Activated CD4-positive, alpha-beta T cell treated with anti-CD3 and anti-CD28 coated beads, Interleukin-2, amount 50 U/mL, for 4 hours (primary cell): ENCODE measurements around the gene GPRC5D.

Experiments
- DNase-seq, 2 experiments: peaks; one replicate each; pipeline ENCODE4 v3.0.0-alpha.2; 2020

Gene GPRC5D

DNA sequence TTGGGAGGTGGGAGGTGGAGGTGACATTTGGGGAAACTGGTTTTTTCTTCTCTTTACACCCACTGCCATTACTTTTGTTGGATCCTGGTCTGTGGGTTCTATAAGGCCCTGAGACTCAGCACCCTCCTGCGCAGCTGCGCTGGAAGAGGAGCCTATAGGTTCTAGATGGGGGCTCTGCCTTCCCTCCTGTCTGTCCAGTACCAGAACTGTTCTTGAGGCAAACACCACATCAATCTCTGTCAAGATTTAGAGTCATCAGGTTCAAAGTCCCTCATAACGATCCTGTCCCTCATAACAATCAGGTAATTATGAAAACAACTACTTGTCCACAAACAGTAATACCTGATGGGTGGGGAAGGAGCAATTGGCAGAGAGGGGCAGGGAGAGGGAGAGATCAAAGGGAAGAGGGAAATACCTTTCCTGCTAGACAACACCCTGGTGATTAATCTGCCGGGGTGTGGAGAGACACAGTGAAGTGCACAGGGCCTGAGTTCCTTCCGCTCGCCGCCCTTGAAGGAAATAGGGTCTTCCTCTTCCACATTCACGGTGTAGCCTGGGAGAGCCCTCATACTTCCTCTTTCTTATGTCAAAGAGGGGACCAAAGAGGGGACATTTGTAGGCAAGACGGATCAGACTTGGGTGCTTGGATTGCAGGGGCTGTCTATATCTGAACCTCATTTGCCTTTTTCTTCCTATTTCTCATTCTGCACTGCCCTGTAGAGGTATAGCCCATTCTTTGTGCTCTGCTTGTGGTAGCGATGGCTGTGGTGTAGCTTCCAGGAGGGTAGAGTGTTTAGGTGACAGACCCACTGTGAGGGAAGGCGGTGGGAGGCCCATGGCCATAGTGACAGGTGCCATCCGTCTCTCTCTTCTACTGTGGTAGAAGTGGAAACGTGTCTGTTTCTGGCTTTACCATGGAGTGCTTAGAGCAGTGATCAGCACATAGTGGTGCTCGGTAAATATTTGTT is 48.0 kb downstream of the GPRC5D start:
- no peak for DNase-seq

DNA sequence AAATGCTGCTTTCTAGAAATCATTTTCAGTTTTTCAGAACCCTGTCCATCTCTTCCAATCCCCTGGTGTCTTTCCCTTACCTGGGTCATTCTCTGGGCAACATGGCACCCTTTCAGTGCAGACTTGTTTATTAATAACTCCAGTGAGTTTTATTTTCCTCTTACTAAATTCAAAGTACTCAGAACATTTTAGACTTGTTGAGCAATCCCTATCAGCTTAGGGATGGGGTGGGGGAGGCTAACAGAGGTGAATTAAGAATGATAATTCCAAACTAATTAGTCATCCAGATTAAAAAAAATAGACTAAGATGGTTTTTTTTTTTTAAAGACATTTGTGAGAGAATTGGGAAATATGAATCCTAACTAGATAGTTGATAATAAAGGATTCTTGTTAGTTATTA is 49.9 kb downstream of the GPRC5D start:
- no peak for DNase-seq

DNA sequence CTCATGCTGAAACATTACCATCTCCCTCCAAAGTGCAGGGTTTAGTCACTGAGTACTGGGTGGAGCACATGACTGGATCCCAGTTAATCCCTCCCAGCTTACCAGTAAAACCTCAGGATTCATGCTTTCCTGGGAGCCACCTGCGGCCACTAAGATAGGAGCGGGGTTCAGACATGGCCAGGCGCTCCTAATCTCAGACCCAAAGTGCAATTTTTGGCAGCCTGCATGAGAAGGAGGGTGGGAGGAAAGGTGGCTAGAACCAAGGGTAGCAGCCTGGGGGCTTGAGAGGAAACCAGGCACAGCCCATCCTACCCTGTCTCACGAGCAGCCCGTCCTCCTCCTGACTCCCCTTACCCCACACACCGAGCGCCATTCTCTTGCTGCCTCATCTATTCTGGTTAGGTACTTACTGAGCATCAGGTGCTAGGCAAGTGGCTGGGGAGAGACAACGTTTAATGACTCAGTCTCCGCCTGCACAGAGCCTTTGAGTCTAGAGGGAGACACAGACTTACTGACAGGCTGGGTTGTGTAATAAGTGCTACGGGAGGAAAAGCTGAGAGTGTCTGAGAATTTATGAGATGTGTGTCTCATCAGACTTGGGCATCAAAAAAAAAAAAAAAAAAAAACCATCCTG is 50.7 kb downstream of the GPRC5D start:
- DNase-seq = peak in 1 of 2 experiments; percentile 6

DNA sequence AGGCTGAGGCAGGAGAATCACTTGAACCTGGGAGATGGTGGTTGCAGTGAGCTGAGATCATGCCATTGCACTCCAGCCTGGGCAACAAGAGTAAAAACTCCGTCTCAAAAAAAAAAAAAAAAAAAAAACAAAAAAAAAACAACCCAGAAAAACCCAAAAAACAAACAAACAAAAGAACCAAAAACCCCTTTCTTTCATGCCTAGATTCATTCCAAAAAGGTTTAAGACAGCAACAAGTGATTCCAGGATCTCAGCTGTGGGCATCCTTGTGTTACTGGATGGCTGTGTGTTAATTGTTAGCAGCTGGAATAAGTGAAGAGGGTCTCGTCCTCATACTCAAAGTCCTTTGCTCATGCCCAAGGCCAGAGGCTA is 51.2 kb downstream of the GPRC5D start:
- DNase-seq = no peak

DNA sequence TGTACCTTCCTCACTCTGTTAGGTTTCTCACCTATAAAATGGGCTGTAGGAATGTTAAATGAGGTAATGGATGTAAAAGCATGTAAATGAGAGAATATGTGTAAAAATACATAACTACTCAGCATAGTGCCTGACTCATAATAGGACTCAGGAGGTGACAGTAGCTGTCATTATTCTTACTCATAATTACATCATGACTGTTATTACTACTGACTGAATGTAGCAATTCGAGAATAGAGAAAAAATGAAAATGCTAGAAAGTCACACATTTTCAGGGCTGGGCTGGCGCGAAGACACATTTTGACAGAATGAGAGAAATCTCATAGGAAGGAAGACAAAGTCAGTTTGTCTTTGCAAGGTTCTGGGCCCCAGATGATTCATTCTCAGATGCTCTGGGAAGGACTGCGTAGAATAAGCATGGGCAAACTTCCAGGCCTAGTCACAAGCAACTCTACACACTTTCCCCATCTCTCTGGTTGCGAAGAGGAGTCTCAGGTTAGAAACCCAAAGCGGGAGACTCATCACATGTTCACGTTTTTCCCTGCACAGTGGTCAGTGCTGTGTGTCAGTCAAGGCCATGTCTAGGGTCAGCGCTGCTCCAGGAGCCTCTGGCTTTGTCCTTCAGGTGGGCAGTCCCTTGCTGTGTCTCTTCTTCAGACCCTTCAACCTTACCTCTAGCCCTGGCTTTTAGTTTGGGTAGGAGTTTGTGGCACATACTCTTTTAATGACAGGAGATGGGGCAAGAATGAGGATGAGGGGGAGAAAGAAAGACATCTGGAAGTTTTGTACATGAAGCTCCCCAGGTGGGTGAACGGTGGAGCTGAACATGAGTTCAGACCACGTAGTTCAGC is 52.2 kb downstream of the GPRC5D start:
- no peak for DNase-seq

DNA sequence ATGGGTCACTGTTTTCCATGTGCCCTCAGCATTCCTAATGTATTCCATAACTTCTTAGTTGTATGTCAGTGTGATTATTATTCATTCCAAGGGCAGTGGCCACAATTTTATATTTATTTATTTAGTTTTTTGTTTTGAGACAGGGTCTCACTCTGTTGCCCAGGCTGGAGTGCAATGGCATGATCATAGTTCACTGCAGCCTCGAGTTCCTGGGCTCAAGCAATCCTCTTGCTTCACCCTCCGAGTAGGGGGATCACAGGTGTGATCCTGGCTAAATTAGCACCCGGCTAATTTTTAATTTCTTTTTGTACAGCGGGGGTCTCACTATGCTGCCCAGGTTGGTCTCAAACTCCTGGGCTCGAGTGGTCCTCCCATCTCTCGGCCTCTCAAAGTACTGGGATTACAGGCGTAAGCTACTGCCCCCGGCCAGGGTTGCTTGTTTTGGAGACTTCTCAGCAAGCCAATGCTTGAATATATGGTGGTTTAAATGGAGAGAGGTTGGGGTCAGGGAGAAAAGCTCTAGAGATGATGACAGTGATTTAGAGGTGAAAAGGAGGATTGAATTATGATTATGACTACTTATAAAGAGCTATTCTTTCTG is 53.0 kb downstream of the GPRC5D start:
- no peak for DNase-seq

DNA sequence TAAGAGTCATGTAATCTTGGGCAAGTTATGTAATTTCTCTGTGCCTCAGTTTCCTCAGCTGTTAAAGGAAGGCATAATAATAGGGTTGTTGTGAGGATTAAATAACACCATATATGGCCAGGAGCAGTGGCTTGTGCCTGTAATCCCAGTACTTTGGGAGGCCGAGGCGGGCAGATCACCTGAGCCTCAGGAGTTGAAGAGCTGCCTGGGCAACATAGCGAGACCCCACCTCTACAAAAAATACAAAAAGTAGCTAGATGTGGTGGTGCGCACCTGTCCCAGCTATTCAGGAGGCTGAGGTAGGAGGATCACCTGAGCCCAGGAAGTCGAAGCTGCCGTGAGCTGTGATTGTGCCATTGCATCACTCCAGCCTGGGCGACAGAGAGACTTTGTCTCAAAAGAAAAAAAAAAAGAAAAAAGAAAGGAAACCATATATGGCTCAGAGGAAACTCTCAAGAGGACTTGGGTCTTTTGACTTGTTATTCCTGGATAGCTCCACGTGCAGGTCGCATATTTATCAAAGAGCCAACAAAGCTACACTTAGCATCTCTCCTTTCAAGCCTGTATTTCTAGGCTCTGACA is 53.7 kb downstream of the GPRC5D start:
- DNase-seq = no peak

DNA sequence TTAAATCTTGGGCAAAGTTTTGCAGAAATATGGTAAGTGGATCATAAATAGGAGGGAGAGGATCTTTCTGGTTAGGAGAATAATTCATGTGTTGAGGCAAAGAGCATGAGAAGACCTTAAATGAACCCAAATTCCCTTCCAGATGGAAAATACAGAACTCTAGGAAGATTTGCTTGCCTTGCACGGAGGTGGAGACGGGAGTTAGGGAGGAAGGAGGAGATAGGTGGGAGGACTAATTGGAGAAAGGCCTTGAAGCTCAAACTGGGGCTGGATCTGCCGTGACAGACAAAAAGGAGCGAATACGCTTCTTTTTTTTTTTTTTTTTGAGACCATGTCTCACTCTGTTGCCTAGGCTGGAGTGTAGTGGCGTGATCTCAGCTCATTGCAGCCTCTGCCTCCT is 54.7 kb downstream of the GPRC5D start:
- no peak for DNase-seq

DNA sequence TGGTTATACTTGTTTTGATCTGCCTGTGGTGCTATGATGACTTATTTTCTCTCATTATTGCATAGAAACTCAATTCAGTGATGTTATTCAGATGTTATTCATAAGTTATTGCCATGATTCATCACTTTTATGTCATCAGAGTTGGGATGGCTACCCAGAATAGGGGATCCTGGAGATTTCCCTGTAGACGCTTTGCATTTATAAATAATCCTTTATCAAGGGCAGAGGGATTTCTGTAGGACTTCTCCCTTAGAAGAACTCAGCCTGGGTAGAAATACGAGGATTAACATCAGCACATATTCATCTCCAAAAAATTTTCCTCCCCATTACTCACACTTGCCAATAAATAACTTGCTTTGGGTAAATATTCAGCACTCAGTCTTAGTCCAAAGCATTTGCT is 55.7 kb downstream of the GPRC5D start:
- no peak for DNase-seq

DNA sequence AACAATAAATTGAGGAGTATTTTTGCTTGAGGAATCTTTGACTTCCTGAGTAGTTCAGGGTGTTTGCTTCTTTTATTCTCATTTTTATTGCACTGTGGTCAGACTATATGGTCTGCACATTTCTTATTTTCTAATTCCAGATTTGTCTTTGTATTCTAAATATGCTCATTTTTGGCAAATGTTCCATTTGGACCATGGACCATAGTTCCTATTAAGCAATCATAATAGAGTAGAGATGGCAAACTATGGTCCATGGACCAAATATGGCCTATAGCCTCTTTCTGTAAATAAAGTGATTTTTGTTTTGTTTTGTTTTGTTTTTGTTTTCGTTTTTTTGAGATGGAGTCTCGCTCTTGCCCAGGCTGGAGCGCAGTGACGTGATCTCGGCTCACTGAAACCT is 58.5 kb downstream of the GPRC5D start:
- DNase-seq = no peak

DNA sequence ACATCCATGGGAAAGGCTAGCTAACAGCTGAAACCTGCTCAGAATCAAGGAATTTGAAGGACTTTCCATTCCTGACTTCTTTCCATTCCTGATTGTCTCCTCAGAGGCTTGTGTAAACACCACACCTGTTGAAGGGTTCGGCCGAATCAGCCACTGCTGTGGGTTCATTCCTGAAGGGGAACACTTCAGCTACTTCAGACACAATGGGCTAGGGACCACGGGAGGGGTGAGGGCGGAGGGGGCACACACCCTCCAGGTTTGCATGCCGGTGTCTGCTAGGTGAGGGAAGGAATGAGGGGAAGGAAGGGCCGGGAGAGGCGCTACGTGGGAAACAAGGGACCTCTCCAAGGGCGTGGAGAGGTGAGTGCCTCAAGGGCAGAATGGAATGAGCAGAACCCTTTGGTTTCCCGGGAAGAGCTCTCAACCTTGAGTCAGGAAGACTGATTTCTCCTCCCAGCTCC is 59.3 kb downstream of the GPRC5D start:
- DNase-seq = no peak

DNA sequence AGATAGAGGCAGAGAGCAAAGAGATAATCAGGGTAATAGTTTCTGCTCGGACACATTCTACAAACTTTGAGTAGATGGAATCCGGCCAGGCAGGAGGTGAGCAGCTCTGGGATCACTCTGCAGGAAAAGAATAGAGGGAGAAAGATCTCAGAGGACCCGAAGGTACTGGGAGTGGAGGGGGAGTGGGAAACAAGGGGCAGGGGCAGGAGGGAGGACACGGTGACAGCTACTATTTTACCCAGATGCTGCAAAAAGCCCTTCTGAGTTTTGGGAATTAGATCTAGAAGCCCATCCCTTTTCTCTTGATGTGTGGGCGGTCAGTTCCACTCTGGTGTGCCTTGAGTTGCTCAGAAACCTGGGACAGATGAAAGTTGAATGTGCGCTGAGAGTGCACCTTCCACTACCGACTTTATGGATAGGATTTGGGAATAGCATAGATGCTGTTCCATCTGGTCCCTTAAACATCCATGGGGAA is 60.1 kb downstream of the GPRC5D start:
- no peak for DNase-seq

DNA sequence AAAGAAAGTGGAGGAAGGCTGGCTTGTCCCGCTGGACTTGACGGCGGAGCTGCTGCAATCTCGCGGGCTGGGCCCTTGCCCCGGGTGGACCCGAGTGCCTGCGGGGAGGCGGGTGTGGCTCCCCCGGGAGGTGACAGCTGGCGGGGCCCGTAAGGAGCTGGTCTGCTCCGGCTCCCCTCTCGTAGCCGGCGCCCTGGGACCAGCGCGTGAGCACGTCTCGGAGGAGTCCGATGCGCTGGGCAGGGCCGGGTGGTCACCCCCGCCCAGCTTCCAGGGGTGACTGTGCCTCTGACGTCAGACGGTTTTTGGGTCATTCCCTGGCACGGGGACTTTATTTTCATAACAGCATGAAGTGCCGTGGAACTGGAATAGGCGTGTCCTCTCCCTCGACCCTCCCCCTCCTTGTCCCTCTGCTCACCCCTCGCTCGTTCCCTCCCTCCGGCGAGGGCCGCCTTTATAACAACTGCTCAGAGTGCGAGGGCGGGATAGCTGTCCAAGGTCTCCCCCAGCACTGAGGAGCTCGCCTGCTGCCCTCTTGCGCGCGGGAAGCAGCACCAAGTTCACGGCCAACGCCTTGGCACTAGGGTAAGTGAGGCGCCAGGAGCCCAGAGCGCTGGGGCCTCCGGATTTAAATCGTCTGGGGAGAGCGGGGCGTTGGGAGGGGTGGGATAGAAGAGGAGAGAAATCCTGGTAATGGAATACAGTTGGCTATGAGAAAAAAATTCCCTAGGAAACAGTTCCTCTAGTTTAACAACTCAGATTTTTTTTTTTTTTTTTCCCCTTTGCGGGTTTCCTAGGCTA is 60.7 kb downstream of the GPRC5D start, which contains the start of gene GPRC5A:
Gene GPRC5A, plus strand, starts transcription at position 483 of the 801 bp plus-strand sequence. CDS start 16,688 bp downstream, outside the sequence.
- peak; percentile 9 to 12 for DNase-seq
